ENCODE measurements around the gene SWAP70. TPM values are rescaled to one million over a fixed set of nuclear protein-coding genes. Genes with fewer than 3 reads are reported as not detected.
A peak's percentile ranks its signal among the peaks of the same experiment; 100 is the strongest.

SWAP70 gene
- total RNA-seq, 1 donor from 2014 or later = 59.5 TPM

DNA sequence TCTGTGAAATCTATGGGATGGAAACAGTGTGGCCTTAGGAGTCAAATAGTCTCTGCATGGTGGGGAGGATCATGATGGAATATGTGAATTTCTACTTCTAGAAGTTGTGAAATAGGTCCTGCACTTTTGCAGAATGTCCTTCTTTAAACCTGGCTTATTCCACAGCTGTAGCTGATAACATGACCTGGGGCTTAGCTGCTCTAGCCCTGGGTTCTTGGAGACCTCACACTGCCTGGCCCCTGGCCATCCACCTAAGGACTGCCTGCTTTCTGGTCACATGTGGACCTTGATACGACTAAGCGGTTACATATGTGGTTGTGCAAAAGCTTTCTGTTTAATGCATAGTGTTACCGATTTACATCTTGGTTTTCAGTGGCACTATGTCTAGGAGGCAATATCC lies 88.2 kb downstream of the SWAP70 start:
- no peak for DNase-seq (ENCODE audit: low read depth in 2 of 2)

- peak in 1 of 2 donors; percentile 64 for DNase-seq (ENCODE audit: low read depth in 2 of 2)
These were observed 89.1 kb downstream of the SWAP70 start for GRCh38 chr11:9753021-9753420.

DNA sequence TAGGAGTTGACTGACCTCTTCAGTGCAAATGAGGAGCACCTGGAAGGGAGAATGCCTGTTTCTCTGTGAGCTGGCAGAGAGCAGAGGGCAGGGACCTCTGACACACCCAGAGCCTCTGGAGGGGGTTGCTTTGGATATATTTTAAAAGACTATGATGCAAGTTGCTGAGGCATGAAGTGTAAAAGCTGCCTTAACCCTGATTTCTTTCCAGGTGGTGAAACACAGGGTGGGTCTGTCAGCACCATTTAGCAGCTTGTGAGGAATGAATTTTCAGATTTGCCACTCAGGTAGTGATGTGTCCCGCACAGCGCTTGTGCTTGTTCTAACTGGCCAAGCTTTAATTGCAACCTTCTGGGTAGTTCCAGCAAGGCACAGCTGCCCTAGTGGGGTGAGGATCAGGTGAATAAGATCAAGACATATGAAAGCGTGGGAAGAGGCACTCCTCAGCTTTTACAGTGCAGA lies 90.2 kb downstream of the SWAP70 start:
- no peak for DNase-seq (ENCODE audit: low read depth in 2 of 2)

DNA sequence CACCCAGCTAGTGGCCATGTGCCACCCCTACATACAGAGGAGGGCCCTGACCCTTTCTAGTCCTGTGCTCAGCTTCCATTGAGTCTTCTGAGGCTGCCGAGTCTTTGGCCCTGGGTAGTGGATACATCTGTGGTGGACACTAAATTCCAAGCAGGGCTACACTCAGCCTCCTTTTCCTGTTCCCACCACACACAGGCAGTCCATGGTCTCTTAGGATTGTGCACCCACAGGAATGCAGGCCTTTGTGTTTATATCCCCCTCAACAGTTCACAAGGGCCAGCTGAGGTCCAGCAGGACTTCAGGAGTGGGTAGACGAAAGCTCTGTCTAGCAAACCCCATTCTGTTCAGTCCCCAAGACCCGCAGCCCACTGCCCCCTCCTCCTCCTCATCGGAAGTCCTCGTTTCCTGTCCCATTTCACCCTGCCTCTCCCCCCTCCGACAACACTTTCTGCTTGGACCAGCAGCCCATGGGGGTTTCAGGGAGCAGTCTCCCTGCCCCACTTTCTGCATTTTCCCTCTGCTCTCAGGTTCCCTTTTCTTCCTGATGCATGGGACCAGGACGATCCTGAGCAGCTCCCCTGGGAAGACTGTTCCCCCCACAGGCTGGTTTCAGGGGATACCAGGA lies 91.8 kb downstream of the SWAP70 start:
- DNase-seq (ENCODE audit: low read depth in 2 of 2) = peak in 1 of 2 donors; percentile 82

GRCh38 chr11:9756461-9756860 lies 92.6 kb downstream of the SWAP70 start:
- DNase-seq (ENCODE audit: low read depth in 2 of 2) = no peak

DNA sequence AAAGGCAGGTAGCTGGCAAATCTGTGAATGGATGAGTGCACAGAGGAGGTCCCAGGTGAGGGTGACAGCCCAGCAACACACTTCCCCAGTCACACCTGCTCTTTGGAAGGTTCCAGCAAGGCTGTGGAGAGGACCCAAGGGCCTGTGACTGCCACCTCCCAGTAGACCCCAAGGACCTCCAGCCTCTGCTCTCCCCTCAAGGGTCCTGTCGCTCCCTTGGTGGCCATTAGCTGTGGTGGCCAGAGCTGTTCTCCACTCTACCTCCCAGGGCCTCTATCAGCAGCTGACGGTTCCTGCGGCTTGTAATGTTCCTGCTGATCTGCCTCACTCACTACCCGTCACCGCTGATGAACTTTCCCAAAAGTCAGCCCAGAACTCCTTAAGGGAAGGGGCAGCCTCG lies 93.0 kb downstream of the SWAP70 start:
- no peak for DNase-seq (ENCODE audit: low read depth in 2 of 2)

DNA sequence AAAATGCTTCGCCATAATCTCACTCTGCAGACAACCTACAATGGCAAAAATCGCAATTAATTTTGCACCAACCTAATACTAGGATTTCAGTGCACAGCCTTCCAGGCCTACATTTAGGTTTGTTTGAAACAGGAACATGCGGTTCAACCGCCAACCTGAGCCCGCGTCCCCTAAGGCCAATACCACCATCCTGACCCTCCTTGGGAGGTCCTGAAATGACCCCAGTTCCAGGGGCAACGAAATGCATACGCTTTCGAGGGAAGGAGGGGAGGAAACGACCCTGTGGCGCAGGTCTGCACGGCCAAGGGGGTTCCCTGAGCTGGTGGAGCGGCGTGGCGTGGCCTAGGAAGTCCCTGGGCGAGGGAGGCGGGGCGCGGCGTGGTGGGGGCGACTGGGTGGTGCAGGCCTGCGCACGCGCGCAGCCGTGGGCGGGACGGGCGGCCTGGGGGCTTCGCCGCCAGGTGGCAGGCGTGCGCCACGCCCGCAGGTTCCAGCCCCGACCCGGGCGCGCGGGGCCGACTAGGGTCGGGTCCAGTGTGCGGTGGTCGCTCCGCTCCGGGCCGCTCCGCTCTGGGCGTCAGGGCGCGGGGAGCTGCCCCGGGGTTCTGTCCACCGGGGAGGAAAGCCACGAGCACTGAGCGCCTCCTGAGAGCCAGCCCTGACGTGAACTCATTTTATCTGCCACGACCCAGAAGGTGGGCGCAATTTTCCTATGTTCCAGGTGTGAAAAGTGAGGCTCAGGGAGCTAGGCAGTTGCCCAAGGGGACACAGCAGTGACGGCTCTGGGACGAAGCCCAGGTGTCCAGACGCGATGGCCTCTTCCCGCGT lies 94.1 kb downstream of the SWAP70 start:
- DNase-seq (ENCODE audit: low read depth in 2 of 2) = peak; percentile 79 to 85

- peak; percentile 76 to 80 for DNase-seq (ENCODE audit: low read depth in 2 of 2)
These were observed 95.0 kb downstream of the SWAP70 start for GRCh38 chr11:9758637-9759518.

DNA sequence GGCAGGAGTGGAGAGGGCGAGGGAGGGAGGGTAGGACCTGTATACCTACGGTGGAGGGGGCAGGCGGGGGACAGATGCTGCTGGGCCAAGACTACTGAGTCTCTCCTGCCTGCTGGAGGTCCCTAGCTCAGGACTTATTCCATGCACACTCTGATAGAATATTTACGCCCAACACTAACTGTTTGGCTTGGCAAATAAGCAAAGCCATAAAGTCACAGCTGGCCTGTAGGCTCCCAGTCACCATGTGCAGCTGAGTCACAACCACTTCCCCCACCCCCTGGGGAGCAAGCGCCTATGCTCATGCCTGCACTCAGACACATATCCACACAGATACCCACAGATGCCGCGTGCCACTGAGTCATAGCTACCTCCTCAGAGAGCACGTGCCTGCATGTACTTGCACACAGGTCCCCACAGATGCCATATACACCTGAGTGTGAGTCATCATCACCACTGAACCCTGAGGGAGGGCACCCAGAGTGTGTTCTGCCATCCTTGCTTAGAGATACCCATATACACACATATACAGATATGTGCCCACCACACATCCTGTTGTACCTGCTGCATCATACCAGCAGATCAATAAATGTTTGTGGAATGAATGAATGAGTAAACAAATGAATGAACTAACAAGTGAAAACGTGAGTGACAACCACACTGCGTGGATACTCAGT lies 95.8 kb downstream of the SWAP70 start:
- peak; percentile 97 to 98 for DNase-seq (ENCODE audit: low read depth in 2 of 2)

DNA sequence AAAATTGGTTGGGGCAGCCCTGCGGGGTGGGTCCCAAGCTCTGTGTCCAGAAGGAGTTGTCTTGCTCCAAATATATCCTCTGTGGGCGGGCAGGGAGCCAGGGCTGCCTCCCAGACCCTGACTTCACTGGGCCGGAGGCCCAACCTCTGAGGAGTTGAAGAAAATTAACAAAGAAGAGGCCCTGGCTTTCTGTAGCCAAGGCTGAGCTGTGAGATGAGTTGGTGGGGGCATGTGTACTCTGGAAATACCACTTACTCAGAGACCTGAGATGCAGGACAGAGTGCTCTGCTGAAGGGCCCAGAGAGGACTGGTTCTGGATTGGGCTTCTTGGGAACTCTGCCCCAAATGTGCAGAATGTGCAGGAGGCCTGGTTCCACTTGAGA lies 96.3 kb downstream of the SWAP70 start:
- DNase-seq (ENCODE audit: low read depth in 2 of 2) = peak in 1 of 2 donors; percentile 62

- DNase-seq (ENCODE audit: low read depth in 2 of 2) = no peak
These were observed 97.6 kb downstream of the SWAP70 start for GRCh38 chr11:9761441-9761945.

DNA sequence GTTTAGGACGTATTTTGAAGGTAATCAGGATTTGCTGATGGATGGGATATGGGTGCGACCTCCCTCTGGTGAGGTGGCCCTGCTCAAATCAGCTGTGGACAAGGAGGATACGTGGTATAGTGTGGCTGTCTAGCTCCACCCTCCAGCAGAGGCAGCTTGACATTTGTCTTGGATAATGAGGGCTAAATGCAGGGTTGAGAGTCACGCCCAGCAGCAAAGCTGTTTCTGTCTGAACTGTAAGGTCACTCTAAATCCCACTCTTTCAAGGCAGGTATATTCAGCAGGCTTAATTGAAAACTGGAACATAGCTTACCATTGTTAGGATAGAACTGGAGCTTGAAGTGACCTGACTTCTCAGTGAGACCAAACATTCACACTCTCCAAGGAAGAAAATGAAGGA lies 98.7 kb downstream of the SWAP70 start:
- DNase-seq (ENCODE audit: low read depth in 2 of 2) = no peak

- no peak for DNase-seq (ENCODE audit: low read depth in 2 of 2)
These were observed 99.4 kb downstream of the SWAP70 start for GRCh38 chr11:9763301-9763700.

- peak; percentile 80 to 89 for DNase-seq (ENCODE audit: low read depth in 2 of 2)
These were observed 101.6 kb downstream of the SWAP70 start for GRCh38 chr11:9765320-9766101.

DNA sequence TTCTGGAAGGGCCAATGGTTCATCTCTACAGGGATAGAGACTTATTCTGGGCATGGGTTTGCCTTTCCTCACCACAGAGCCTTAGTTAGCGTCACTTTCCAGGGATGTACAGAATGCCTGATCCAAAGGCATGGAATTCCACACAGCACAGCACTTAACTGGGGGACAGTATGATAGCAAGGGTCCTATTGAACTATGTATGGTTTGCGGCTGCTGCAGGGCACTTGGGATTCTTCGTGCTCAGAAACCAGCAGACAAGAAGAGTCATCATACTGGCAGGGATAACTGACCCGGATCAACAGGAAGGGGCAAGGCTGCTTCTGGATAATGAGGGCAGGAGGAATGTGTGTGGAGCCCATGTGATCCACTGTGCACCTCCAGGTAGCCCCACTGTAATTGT lies 105.7 kb downstream of the SWAP70 start:
- no peak for DNase-seq (ENCODE audit: low read depth in 2 of 2)

DNA sequence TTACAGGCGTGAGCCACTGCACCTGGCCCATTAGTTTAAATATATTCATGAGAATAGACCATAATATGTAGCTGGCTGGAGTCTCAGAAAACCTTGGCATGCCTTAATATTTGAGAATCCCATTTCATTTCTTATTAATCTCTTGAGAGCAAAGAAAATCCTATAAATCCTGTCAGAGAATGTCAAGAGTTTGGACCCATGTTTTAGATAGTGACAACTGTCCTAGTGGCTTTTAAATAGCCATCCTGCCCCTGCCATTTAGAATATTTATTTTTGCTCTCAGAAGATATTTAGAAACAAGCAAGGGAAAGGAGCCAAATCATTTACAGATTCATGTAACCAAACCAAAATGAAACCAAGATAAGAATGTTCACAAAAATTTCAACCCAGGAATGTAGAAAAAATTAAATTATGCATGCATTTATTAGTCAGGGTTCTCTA lies 107.2 kb downstream of the SWAP70 start:
- no peak for DNase-seq (ENCODE audit: low read depth in 2 of 2)

GRCh38 chr11:9772218-9772617 lies 108.3 kb downstream of the SWAP70 start:
- no peak for DNase-seq (ENCODE audit: low read depth in 2 of 2)

- DNase-seq (ENCODE audit: low read depth in 2 of 2) = no peak
These were observed 109.6 kb downstream of the SWAP70 start for GRCh38 chr11:9773524-9773923.

GRCh38 chr11:9774109-9774508 lies 110.2 kb downstream of the SWAP70 start:
- no peak for DNase-seq (ENCODE audit: low read depth in 2 of 2)

Data from lung microvascular endothelial cell (primary cell).